Measurements from ENCODE around the gene SCT. TPM values are rescaled to one million over a fixed set of nuclear protein-coding genes. Genes with fewer than 3 reads are reported as not detected.

The SCT gene
- total RNA-seq, 1 experiment from 2014 or later = 2.3 TPM

- Mint-ChIP-seq H3K4me1 (no peaks in the 10 kb centered on the region), H3K36me3 (peaks cover 23% of the 10 kb centered on the region), H3K4me3 (no peak overlapping the region), H3K27me3 (ENCODE audit: low read depth) (no peaks in the 10 kb centered on the region), H3K27ac (no peak overlapping the region), H3K9me3 (no peaks in the 10 kb centered on the region)
- DNase-seq (ENCODE audit: low spot score) (no peak), ATAC-seq (no peak)
- ChIA-PET POLR2A (interaction anchor here (1.2 kb wide), 1 partner anchor 15 kb away, joined by 4 read pairs; no protein-coding TSS in a partner anchor), CTCF (no interaction called here)
- TF ChIP-seq CTCF (IDR thresholded peaks at IDR 0.05) = no peak
- no peak for TF ChIP-seq ATF6 (CRISPR knock-in tag; IDR thresholded peaks at IDR 0.05)
- TF ChIP-seq PRDM15 (CRISPR knock-in tag; IDR thresholded peaks at IDR 0.05) = no peak
- no peak for TF ChIP-seq NFATC4 (CRISPR knock-in tag; IDR thresholded peaks at IDR 0.05)
- TF ChIP-seq ZSCAN18 (CRISPR knock-in tag; IDR thresholded peaks at IDR 0.05) = no peak
- TF ChIP-seq ESRRA (CRISPR knock-in tag; IDR thresholded peaks at IDR 0.05; ENCODE audit: borderline replicate concordance) = no peak
- TF ChIP-seq E2F1 (CRISPR knock-in tag; IDR thresholded peaks at IDR 0.05) = no peak
- no peak for TF ChIP-seq SOX15 (CRISPR knock-in tag; IDR thresholded peaks at IDR 0.05)
- TF ChIP-seq KAT7 (CRISPR knock-in tag; IDR thresholded peaks at IDR 0.05; ENCODE audit: borderline replicate concordance) = no peak
- no peak for TF ChIP-seq ZNF671 (CRISPR knock-in tag; IDR thresholded peaks at IDR 0.05)
- TF ChIP-seq ZNF396 (CRISPR knock-in tag; IDR thresholded peaks at IDR 0.05; ENCODE audit: borderline replicate concordance) = no peak
- no peak for TF ChIP-seq PREB (CRISPR knock-in tag; IDR thresholded peaks at IDR 0.05; ENCODE audit: borderline replicate concordance)
- no peak for TF ChIP-seq HMGA2 (CRISPR knock-in tag; IDR thresholded peaks at IDR 0.05)
- no peak for TF ChIP-seq ETV6 (CRISPR knock-in tag; IDR thresholded peaks at IDR 0.05)
These were observed 29.9 kb upstream of the SCT start for GRCh38 chr11:656866-657265.

GRCh38 chr11:656426-656825 is 29.4 kb upstream of the SCT start:
- POLR2A ChIA-PET = interaction anchor here (0.6 to 1.2 kb wide), 3 partner anchors 15 to 191 kb away, joined by 3 to 4 read pairs (median 4); no protein-coding TSS in a partner anchor
- TF ChIP-seq E2F5 (CRISPR knock-in tag; IDR thresholded peaks at IDR 0.05) (no peak), CDX4 (CRISPR knock-in tag; IDR thresholded peaks at IDR 0.05; ENCODE audit: borderline replicate concordance) (no peak), ZNF532 (CRISPR knock-in tag; IDR thresholded peaks at IDR 0.05; ENCODE audit: borderline replicate concordance) (no peak), SMAD4 (CRISPR knock-in tag; IDR thresholded peaks at IDR 0.05) (no peak)

More at GRCh38 chr11:656426-656825, 29.4 kb upstream of the SCT start:
- Mint-ChIP-seq H3K9me3 (no peaks in the 10 kb centered on the region), H3K4me1 (no peaks in the 10 kb centered on the region), H3K4me3 (no peak overlapping the region), H3K27me3 (ENCODE audit: low read depth) (no peaks in the 10 kb centered on the region), H3K27ac (no peak overlapping the region), H3K36me3 (peaks cover 28% of the 10 kb centered on the region)
- ATAC-seq (no peak), DNase-seq (ENCODE audit: low spot score) (no peak)
- CTCF ChIA-PET = no interaction called here

Data from WTC11 (cell line).